Activated CD8-positive, alpha-beta memory T cell treated with anti-CD3 and anti-CD28 coated beads, Interleukin-2, amount 10 ng/mL, durations not matched to agents 7 days and 5 days (primary cell): ENCODE data around the gene DHDDS. TPM values are rescaled to one million over a fixed set of nuclear protein-coding genes. Genes with fewer than 3 reads are reported as not detected.
A peak's percentile ranks its signal among the peaks of the same experiment; 100 is the strongest.

Experiments
- ATAC-seq: fragments of 150-1000 bp; cut with Tn5 transposase; one replicate; pipeline ENCODE4 v1.10.0; 2021; ENCODE audit warnings: moderate library complexity
- CTCF ChIA-PET: fragments of 350-600 bp; sonication (Branson Sonifier 250); formaldehyde crosslinking; loops from one replicate; lab custom pipeline; 2021; ENCODE audit warnings: antibody characterized with exemption; lab: Charles Lee
- DNase-seq: peaks from one replicate; pipeline ENCODE4 v3.0.0-alpha.2; 2020
- H3K27ac Mint-ChIP-seq: one replicate; pipeline ENCODE4 v1.8.0; 2021; ENCODE audit warnings: mild to moderate bottlenecking, mixed read lengths
- H3K27me3 Mint-ChIP-seq: one replicate; pipeline ENCODE4 v1.8.0; 2021; ENCODE audit warnings: mixed read lengths
- H3K36me3 Mint-ChIP-seq: one replicate; pipeline ENCODE4 v1.8.0; 2021; ENCODE audit warnings: mild to moderate bottlenecking, mixed read lengths
- H3K4me1 Mint-ChIP-seq: one replicate; pipeline ENCODE4 v1.8.0; 2021; ENCODE audit warnings: mixed read lengths
- H3K4me3 Mint-ChIP-seq: one replicate; pipeline ENCODE4 v1.8.0; 2021; ENCODE audit warnings: mild to moderate bottlenecking, moderate library complexity, mixed read lengths
- H3K9me3 Mint-ChIP-seq: one replicate; pipeline ENCODE4 v1.8.0; 2022; ENCODE audit warnings: low read depth, mixed read lengths
- total RNA-seq, 2 experiments: library from RNA; stranded (reverse); gene quantifications; one replicate each; pipeline ENCODE4 v1.2.3, GENCODE V29; 2021

DHDDS gene
- total RNA-seq, 2 experiments from 2014 or later = 49.2 to 54.0 TPM

DNA sequence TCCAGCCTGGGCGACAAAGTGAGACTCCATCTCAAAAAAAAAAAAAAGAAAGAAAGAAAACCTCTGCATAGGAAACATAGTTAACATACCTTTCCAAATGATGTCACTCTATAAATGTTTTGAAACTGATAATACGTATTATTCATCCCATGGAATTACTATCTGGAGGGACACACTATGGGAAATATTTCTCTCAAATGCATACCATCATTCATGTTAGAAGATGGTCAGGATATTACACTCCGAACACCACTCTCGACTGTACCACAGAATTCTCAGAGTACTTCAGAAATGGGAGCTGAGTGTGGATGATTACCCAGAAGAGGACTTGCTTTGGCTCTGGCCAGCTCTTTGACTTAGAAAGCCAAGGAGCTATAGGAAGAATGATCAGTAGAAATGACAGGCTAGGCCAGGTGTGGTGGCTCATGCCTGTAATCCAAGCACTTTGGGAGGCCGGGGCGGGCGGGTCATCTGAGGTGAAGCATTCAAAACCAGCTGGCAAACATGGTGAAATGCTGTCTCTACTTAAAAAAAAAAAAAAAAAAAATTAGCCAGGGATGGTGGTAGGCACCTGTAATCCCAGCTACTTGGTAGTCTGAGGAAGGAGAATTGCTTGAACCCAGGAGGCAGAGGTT is 26.7 kb upstream of the DHDDS start:
- Mint-ChIP-seq H3K4me3 (no peak overlapping the region), H3K9me3 (no peaks in the 10 kb centered on the region), H3K36me3 (no peaks in the 10 kb centered on the region), H3K4me1 (peaks cover 15% of the 10 kb centered on the region), H3K27me3 (peaks cover 49% of the 10 kb centered on the region), H3K27ac (no peak overlapping the region)
- CTCF ChIA-PET = interaction anchor here (1.4 to 3.0 kb wide), 2 partner anchors 11 kb away, joined by 4 to 30 read pairs; no protein-coding TSS in a partner anchor
- no peak for ATAC-seq
- DNase-seq = no peak

DNA sequence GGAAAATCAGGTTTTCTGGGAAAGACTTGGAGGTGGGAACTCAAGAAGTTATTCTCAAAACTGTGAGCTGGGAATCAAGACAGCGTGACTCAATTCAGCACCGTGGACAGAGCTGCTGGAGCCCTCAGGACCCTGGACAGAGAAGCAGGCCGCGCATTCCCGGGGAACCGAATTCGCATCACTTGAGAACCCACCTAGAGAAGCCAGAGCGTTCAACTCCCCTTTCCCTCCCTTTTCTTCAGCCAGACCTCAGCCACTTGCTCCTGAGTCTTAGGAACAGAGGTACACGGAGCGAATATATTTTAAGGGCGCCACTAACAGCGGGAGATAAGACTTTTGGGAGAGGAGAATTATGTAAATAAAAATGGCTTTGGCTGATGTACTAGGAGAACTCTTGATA is 23.5 kb upstream of the DHDDS start:
- Mint-ChIP-seq H3K9me3 (no peaks in the 10 kb centered on the region), H3K4me1 (peaks cover 19% of the 10 kb centered on the region), H3K36me3 (no peaks in the 10 kb centered on the region), H3K27ac (no peak overlapping the region), H3K4me3 (no peak overlapping the region), H3K27me3 (peaks cover 65% of the 10 kb centered on the region)
- CTCF ChIA-PET = interaction anchor here (0.6 to 1.0 kb wide), 4 partner anchors 8 to 283 kb away, joined by 3 to 8 read pairs (median 3); partner anchors contain the start of gene CEP85
- DNase-seq (peak; percentile 84), ATAC-seq (peak; percentile 86)

DNA sequence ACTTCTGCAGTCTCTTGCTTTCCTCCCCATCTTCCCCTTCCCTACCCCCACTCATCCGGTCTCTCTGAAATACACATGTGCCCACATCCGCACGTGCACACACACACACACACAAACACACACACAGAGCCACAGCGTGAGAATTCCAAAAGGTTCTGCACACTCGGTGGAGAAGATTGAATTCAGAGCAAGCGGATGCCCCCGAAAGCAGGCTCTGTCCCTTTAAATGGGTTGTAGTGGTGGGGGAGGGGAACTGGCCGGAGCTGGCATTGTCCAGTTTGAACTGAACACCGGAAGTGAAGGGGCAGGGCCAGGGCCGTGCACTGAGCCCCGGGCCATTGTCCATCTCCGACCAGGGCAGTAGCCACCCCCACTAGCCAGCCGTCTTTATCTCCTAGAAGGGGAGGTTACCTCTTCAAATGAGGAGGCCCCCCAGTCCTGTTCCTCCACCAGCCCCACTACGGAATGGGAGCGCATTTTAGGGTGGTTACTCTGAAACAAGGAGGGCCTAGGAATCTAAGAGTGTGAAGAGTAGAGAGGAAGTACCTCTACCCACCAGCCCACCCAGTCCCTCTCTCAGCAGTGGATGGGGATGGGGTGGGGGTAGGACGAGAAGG is 22.8 kb upstream of the DHDDS start:
- H3K27ac Mint-ChIP-seq = no peak overlapping the region
- H3K9me3 Mint-ChIP-seq = no peaks in the 10 kb centered on the region
- ATAC-seq (no peak), DNase-seq (no peak)
- CTCF ChIA-PET = interaction anchor here (1.0 kb wide), 1 partner anchor 124 kb away, joined by 3 read pairs; no protein-coding TSS in a partner anchor
- no peak overlapping the region for H3K4me3 Mint-ChIP-seq
- no peaks in the 10 kb centered on the region for H3K36me3 Mint-ChIP-seq
- peaks cover 67% of the 10 kb centered on the region for H3K27me3 Mint-ChIP-seq
- H3K4me1 Mint-ChIP-seq = peaks cover 19% of the 10 kb centered on the region

DNA sequence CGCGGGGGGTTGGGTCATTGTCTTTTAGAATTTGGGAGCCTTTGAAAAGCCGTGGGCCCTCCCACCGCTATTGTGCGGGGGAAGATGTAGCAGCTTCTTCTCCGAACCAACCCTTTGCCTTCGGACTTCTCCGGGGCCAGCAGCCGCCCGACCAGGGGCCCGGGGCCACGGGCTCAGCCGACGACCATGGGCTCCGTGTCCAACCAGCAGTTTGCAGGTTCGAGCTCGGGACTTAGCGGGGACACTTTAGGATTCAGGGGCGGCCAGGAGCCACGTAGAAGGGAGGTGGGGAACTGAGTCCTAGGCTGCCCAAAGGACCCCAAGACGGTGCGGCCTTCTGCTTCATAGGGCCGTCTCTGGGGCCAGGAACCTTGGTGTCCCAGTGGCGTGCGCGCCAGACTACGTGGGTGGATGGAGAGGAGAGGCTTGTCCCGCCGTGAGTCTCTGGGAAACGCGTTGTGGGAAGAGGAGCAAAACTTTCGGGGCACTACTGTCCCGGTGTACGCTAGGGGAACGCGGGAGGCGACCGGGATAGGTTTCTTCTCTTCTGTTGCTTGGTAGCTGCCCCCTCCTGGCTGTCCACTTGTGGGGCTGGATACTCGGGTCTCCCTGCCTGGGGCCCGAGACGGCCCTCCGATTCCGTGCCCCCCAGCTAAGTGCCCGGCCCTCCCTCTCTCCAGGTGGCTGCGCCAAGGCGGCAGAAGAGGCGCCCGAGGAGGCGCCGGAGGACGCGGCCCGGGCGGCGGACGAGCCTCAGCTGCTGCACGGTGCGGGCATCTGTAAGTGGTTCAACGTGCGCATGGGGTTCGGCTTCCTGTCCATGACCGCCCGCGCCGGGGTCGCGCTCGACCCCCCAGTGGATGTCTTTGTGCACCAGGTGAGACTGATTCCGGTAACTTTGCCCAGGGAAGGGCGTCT is 21.2 kb upstream of the DHDDS start, which contains the start of gene LIN28A:
LIN28A (plus strand) TSS at position 112 of the 918 bp plus-strand sequence; CDS start at position 187, 75 bp downstream.
- H3K4me3 Mint-ChIP-seq = no peak within 1 kb of the TSS
- no peak within 1 kb of the TSS for H3K27ac Mint-ChIP-seq
- no peak for DNase-seq
- peaks cover 75% of the 10 kb centered on the region for H3K27me3 Mint-ChIP-seq
- no peaks in the 10 kb centered on the region for H3K9me3 Mint-ChIP-seq
- CTCF ChIA-PET = interaction anchor here (1.1 kb wide), 1 partner anchor 18 kb away, joined by 4 read pairs; no protein-coding TSS in a partner anchor
- no peaks in the 10 kb centered on the region for H3K36me3 Mint-ChIP-seq
- peak; percentile 25 for ATAC-seq
- H3K4me1 Mint-ChIP-seq = peaks cover 19% of the 10 kb centered on the region

DNA sequence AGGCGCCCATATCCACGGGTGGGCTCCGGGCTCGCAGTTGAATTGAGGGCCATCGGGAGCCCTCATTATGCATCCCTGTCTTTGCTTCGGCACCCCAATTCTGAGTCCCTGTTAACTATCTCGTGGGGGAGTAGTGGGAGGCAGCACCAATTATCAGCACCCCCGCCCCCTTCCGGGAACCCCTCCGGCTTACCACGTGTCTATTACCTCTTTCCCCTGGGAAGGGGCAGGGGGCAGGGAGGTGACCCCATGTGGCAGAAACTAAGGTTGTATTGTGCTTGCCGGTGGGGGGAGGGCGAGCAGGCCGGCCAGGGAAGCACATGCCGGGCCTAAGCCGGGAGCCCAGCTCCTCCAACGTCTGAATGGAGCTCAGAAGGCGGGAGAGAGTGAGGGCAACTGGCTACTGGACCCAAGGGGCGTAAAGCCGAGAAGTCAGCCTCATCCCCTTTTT is 20.5 kb upstream of the DHDDS start:
- Mint-ChIP-seq H3K27me3 (peaks cover 71% of the 10 kb centered on the region), H3K4me1 (peaks cover 19% of the 10 kb centered on the region), H3K36me3 (no peaks in the 10 kb centered on the region), H3K4me3 (no peak overlapping the region), H3K27ac (no peak overlapping the region), H3K9me3 (no peaks in the 10 kb centered on the region)
- ATAC-seq = no peak
- no peak for DNase-seq
- CTCF ChIA-PET = interaction anchor here (1.1 kb wide), 1 partner anchor 18 kb away, joined by 4 read pairs; no protein-coding TSS in a partner anchor

DNA sequence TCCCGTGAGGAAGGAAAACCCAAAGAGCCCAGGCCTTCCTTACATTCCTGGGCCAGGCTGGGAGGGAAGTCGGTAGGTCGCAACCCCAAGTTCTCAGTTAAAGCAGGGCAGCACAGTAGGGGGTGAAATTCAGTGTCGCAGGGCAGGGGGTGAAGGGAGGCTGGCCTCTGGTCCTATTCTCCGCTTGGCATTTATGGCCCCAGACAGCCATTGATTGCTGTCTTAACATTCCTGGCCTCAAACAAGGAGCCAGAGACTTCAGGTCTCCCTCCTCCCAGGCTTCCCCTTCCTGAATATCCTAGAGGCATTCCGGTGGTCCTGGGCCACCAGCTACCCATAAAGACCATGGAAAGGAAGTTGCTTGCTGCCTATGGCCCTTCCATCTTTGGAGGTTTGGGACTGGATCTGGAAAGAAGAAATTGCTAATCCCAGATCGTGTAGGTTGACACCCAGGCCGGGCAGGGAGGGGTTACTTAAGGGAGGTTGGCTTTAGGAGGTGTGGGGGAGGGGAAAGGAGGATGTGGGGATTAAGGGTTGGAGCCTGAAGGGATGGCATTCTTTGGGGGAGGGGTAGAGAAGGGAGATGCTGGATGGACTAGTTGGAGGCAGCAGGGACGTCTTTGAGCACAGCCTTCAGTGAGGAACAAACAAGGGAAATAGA is 19.8 kb upstream of the DHDDS start:
- H3K4me1 Mint-ChIP-seq = peaks cover 19% of the 10 kb centered on the region
- no peak overlapping the region for H3K27ac Mint-ChIP-seq
- H3K4me3 Mint-ChIP-seq = no peak overlapping the region
- H3K27me3 Mint-ChIP-seq = peaks cover 71% of the 10 kb centered on the region
- H3K9me3 Mint-ChIP-seq = no peaks in the 10 kb centered on the region
- DNase-seq = no peak
- no peaks in the 10 kb centered on the region for H3K36me3 Mint-ChIP-seq
- CTCF ChIA-PET = interaction anchor here (1.1 to 1.2 kb wide), 2 partner anchors 19 to 135 kb away, joined by 3 to 4 read pairs; no protein-coding TSS in a partner anchor
- ATAC-seq = no peak

DNA sequence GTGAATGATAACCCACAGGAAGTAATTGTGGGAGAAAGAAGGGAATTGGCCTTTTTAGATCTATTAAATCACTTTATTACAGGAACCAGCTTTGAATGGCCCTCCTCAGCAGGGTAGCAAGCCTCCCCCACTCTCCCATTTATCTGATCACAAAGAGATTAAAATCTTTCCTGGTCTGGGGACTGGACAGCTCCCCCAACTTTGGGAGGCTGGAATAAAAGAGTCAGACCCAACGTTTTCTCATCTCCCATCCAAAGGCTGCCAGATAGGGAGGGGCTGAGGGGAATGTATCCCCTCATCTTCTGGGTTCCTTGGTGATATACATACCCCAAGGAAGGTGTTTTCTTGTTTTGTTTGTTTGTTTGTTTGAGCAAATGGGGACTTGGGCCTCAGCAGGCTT is 19.1 kb upstream of the DHDDS start:
- Mint-ChIP-seq H3K27ac (no peak overlapping the region), H3K4me3 (no peak overlapping the region), H3K27me3 (peaks cover 71% of the 10 kb centered on the region), H3K36me3 (no peaks in the 10 kb centered on the region), H3K4me1 (peaks cover 19% of the 10 kb centered on the region), H3K9me3 (no peaks in the 10 kb centered on the region)
- CTCF ChIA-PET = interaction anchor here (1.2 kb wide), 1 partner anchor 136 kb away, joined by 3 read pairs; no protein-coding TSS in a partner anchor
- DNase-seq (no peak), ATAC-seq (no peak)

DNA sequence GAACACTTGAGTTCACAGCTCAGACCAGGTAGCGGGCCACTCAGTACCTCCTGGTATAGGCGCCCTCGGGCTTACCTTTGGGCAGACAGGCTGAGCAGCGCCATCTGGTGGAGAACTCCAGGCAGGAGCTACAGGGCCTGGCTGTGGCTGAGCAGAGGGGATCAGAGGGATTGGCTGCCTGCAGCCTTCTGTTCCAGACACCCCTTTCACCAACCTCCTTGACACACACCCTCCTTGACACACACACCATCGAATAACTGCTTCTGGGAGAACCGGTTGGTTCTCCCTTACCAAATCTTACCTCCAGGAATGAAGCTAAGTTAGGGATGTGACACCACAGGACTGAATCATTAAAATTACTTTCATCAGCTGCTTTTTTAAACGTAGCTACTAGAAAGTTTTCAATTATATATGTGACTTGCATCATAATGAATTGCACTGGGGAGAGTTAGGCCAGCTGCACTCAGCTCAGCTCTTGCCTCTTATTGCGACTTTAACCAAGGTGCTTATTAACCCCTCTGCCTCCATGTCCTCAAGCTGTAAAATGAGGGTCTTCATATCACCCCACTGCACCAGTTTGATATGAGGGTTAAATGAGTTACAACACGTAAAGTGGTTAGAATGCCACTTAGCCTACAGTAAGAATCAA is 14.9 kb upstream of the DHDDS start:
- CTCF ChIA-PET = interaction anchor here (0.6 to 4.0 kb wide), 80 partner anchors 8 to 1063 kb away, joined by 3 to 59 read pairs (median 4); partner anchors contain the start of genes C1orf232, CD52, CEP85 and CRYBG2

DNA sequence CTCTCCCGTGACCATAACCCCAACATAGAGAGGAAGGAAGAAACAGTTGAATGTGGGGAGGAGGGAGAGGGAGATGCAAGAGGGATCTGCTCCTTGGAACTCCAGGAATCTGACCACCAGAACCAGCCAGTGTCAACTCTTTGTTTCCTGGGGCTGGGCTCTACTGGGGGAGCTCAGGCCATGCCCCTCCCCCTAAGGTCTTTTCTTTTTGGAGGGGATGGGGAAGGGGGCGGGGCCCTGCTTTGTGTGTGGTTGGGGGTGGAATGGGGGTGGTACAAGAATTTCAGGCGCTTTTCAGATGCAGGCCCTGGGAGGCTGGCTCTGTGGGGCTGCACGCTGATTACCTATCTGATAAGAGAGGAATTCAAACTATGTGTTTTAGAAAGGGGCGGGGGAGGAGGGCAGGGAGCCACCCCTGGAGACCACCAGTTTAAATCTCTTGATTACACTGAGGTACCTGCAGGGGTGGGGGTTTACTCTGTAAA is 13.2 kb upstream of the DHDDS start:
- ATAC-seq (no peak), DNase-seq (no peak)
- no peak overlapping the region for H3K4me3 Mint-ChIP-seq
- no peak overlapping the region for H3K27ac Mint-ChIP-seq
- H3K4me1 Mint-ChIP-seq = no peaks in the 10 kb centered on the region
- no peaks in the 10 kb centered on the region for H3K36me3 Mint-ChIP-seq
- no peaks in the 10 kb centered on the region for H3K9me3 Mint-ChIP-seq
- H3K27me3 Mint-ChIP-seq = peaks cover 43% of the 10 kb centered on the region
- CTCF ChIA-PET = interaction anchor here (1.2 to 1.7 kb wide), 3 partner anchors 13 to 251 kb away, joined by 3 to 4 read pairs (median 4); partner anchors contain the start of gene DHDDS

More for the DNA sequence above, 14.9 kb upstream of the DHDDS start:
- DNase-seq = peak; percentile 90
- H3K9me3 Mint-ChIP-seq = no peaks in the 10 kb centered on the region
- no peak overlapping the region for H3K27ac Mint-ChIP-seq
- H3K4me1 Mint-ChIP-seq = peaks cover 2% of the 10 kb centered on the region
- peak; percentile 99 for ATAC-seq
- H3K36me3 Mint-ChIP-seq = no peaks in the 10 kb centered on the region
- H3K27me3 Mint-ChIP-seq = peaks cover 57% of the 10 kb centered on the region
- H3K4me3 Mint-ChIP-seq = no peak overlapping the region

DNA sequence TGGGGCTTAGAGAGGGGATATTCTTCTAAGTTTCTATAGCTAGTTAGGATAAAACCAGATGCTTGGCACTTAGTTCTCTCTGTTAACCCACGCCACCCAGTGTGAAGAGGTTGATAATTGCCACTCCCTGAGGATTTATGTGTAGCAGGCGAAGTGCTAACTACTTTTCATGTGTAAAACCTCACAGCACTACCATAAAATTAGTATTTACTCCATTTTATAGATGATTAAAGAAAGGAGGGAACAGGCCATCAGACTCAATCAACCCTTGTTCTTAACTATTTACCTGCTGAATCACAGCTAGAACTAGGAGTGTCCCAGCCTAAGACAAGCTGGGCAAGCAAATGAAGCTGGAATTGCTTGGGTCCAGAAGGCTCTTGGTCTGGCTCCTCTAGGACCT is 12.6 kb upstream of the DHDDS start:
- Mint-ChIP-seq H3K4me3 (no peak overlapping the region), H3K4me1 (no peaks in the 10 kb centered on the region), H3K27me3 (peaks cover 37% of the 10 kb centered on the region), H3K36me3 (no peaks in the 10 kb centered on the region), H3K9me3 (no peaks in the 10 kb centered on the region), H3K27ac (no peak overlapping the region)
- CTCF ChIA-PET = interaction anchor here (1.2 to 1.7 kb wide), 4 partner anchors 13 to 252 kb away, joined by 3 to 5 read pairs (median 4); partner anchors contain the start of gene DHDDS
- DNase-seq = no peak
- ATAC-seq = no peak

DNA sequence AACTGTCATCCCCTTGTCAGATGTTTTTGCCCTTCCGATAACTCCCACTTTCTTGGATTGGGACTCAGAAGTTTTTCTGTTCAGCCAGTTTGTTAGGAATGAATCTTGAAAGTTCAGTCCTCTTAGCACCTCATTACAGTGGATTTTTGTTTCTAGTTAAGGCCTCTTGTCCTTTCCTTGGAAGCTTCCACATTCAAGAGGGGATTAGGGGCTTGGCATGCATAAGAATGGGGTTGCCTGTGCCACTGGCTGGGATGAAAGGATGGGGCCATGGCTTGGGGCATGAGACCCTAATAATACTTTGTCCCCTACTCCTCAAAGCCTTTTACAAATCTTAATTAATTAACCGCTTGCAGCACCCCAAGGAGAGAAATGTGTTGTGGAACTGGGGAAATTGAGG is 2.4 kb upstream of the DHDDS start:
- no peak for DNase-seq
- CTCF ChIA-PET = interaction anchor here (0.8 to 6.5 kb wide), 4 partner anchors 13 to 195 kb away, joined by 3 to 54 read pairs (median 4); partner anchors contain the start of gene CEP85
- Mint-ChIP-seq H3K4me3 (no peak overlapping the region), H3K36me3 (peaks cover 7% of the 10 kb centered on the region), H3K27ac (no peak overlapping the region), H3K4me1 (peaks cover 32% of the 10 kb centered on the region), H3K9me3 (no peaks in the 10 kb centered on the region), H3K27me3 (peaks cover 22% of the 10 kb centered on the region)
- no peak for ATAC-seq
